Right lobe of liver (tissue), 6 donors: ENCODE data around the gene AFF2. TPM values are rescaled to one million over a fixed set of nuclear protein-coding genes. Genes with fewer than 3 reads are reported as not detected.

Experiments used
- ATAC-seq, 4 donors: fragments of 200-7000 bp; cut with Tn5 transposase; one replicate each; pipeline ENCODE4 v1.9.1; 2020; ENCODE audit warnings: mild to moderate bottlenecking in 4 of 4, moderate library complexity in 4 of 4
- DNase-seq, 3 donors: peaks; one replicate each; pipeline ENCODE4 v3.0.0-alpha.2; 2020
- H3K27ac ChIP-seq, 3 donors: fragments of 200-600 bp; one replicate each; pipeline ENCODE4 v1.8.0; 2022
- H3K27me3 ChIP-seq, 2 donors: fragments of 200-600 bp; one replicate each; pipeline ENCODE4 v1.8.0; 2022
- H3K36me3 ChIP-seq, 4 donors: fragments of 200-600 bp; sonication (generic) in 1 of 4; one replicate each; pipeline versions ENCODE4 v1.5.1 to v1.8.0; 2017 to 2022; ENCODE audit warnings: control low read depth in 1 of 4
- H3K4me1 ChIP-seq, 4 donors: fragments of 200-600 bp; sonication (generic) in 1 of 4; one replicate each; pipeline versions ENCODE4 v1.5.1 to v1.8.0; 2017 to 2022; ENCODE audit warnings: control low read depth in 1 of 4
- H3K4me3 ChIP-seq, 3 donors: fragments of 200-600 bp; one replicate each; pipeline ENCODE4 v1.8.0; 2022
- H3K9me3 ChIP-seq, 4 donors: fragments of 200-600 bp; sonication (generic) in 1 of 4; one replicate each; pipeline versions ENCODE4 v1.5.1 to v1.8.0; 2017 to 2022; ENCODE audit warnings: control low read depth in 1 of 4
- CTCF ChIP-seq, 4 donors: fragments of 200-600 bp in 3 of 4; fragments of 450-650 bp in 1 of 4; IDR thresholded peaks; one replicate each; pipeline versions ENCODE4 v1.5.1 to v1.8.0; 2016 to 2022; ENCODE audit warnings: antibody characterized with exemption in 4 of 4, mild to moderate bottlenecking in 2 of 4
- POLR2A ChIP-seq: fragments of 450-650 bp; IDR thresholded peaks from one replicate; pipeline ENCODE4 v1.6.1; 2017; ENCODE audit warnings: antibody characterized with exemption, mild to moderate bottlenecking
- WGBS: methylation state at CpG from one replicate; pipeline ENCODE4 v1.1.6; 2018; ENCODE audit warnings: low coverage, low lambda C conversion rate; ENCODE audit not compliant: insufficient coverage; ENCODE audit errors: missing lambda C conversion rate; 5-methylcytosine and 5-hydroxymethylcytosine counted together
- intact Hi-C, 2 donors: fragments of 100-400 bp; cut with DNase I; formaldehyde crosslinking; loops; one replicate each; pipeline versions ENCODE4 v1.11.2 to v1.14.1; 2022
- total RNA-seq, 6 experiments: library from RNA; depleted of rRNA in 2 of 6; stranded (reverse); fragments of >200 nt in 2 of 6; fragmentation: NEBNext Ultra II Directional in 3 of 6; extraction: Animal tissue kit (Norgen Biotek cat#: 25700) in 3 of 6; gene quantifications; one replicate each; pipeline versions ENCODE4 v1.1.0 to v1.2.4, GENCODE V29; 2016 to 2023
- donor health status: DM: no; HTN: yes; CAD: no.
- donor health status: DM: no; HTN: no; CAD: no.
- donor health status: DM: no; HTN: no; CAD: no.
- donor health status: DM: no; HTN: yes; CAD: no.
- donor health status: DM: no; HTN: yes; CAD: no.

AFF2 gene
- total RNA-seq, 6 experiments from 2014 or later: 0.06 to 1.9 (median 0.15) TPM

GRCh38 chrX:148649145-148649795 lies 148.9 kb downstream of the AFF2 start:
- ATAC-seq: no peak
- 37% methylated on average over 8 of the region's 8 CpGs for WGBS
- no peaks in the 10 kb centered on the region for H3K9me3 ChIP-seq
- intact Hi-C loops: no loop called here
- H3K4me3 ChIP-seq: no peak overlapping the region
- H3K27ac ChIP-seq: no peak overlapping the region
- no peak for TF ChIP-seq CTCF (IDR thresholded peaks at IDR 0.05)
- no peak for TF ChIP-seq POLR2A
- DNase-seq: no peak
- H3K27me3 ChIP-seq: no peaks in the 10 kb centered on the region
- H3K36me3 ChIP-seq: no peaks in the 10 kb centered on the region
- H3K4me1 ChIP-seq: no peaks in the 10 kb centered on the region

- H3K9me3 ChIP-seq: no peaks in the 10 kb centered on the region
- intact Hi-C loops: no loop called here
- no peaks in the 10 kb centered on the region for H3K27me3 ChIP-seq
- no peaks in the 10 kb centered on the region for H3K4me1 ChIP-seq
- no peak for TF ChIP-seq CTCF (IDR thresholded peaks at IDR 0.05)
- TF ChIP-seq POLR2A: no peak
- no peak for DNase-seq
- ATAC-seq: no peak
- H3K4me3 ChIP-seq: no peak overlapping the region
- WGBS: 22% methylated on average over 3 of the region's 4 CpGs
- H3K27ac ChIP-seq: no peak overlapping the region
- no peaks in the 10 kb centered on the region for H3K36me3 ChIP-seq
Observed at GRCh38 chrX:148658115-148658730, 157.8 kb downstream of the AFF2 start.

- no peak overlapping the region for H3K27ac ChIP-seq
- ATAC-seq (no peak), DNase-seq (no peak)
- no peaks in the 10 kb centered on the region for H3K4me1 ChIP-seq
- intact Hi-C loops: no loop called here
- no peaks in the 10 kb centered on the region for H3K36me3 ChIP-seq
- H3K4me3 ChIP-seq: no peak overlapping the region
- no peaks in the 10 kb centered on the region for H3K27me3 ChIP-seq
- TF ChIP-seq POLR2A (no peak), CTCF (IDR thresholded peaks at IDR 0.05) (no peak)
- H3K9me3 ChIP-seq: no peaks in the 10 kb centered on the region
Observed at GRCh38 chrX:148659481-148659880, 159.1 kb downstream of the AFF2 start.

- no peaks in the 10 kb centered on the region for H3K4me1 ChIP-seq
- H3K36me3 ChIP-seq: no peaks in the 10 kb centered on the region
- H3K9me3 ChIP-seq: no peaks in the 10 kb centered on the region
- H3K4me3 ChIP-seq: no peak overlapping the region
- H3K27ac ChIP-seq: no peak overlapping the region
- intact Hi-C loops: no loop called here
- H3K27me3 ChIP-seq: no peaks in the 10 kb centered on the region
- ATAC-seq: no peak
- no peak for TF ChIP-seq POLR2A
- TF ChIP-seq CTCF (IDR thresholded peaks at IDR 0.05): no peak
- no peak for DNase-seq
Observed at GRCh38 chrX:148661035-148661434, 160.6 kb downstream of the AFF2 start.
